SKM-1 (cell line): Measurements from ENCODE around the gene ANXA2.
A peak's percentile ranks its signal among the peaks of the same experiment; 100 is the strongest.
"Not testable (repeated sequence)": the region's sequence is repeated elsewhere in the genome, so short reads cannot be mapped to it uniquely, and the experiment has no call there.

ENCODE experiments used
- DNase-seq: peaks from one replicate; lab custom pipeline; 2025; ENCODE audit not compliant: unreplicated experiment; lab: John Stamatoyannopoulos, UW

Gene ANXA2

DNA sequence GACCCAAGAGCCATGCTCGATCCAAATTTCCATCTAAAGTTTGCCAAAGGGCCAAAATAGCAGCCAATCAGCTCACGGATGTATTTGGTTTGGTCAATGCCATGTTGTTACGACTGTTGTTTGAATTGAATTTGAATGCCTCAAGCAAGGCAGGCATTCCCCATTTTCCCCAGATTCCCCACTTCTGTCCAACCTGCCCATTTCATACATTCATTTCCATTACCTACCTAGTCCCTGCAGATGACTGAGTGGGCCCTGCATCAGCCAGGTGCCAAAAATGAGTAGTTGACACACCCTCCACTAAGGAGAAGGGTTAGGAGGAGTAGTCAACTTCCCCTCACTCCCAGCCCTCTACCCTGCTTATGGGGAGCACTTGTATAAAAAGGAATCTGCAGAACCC, 51.7 kb downstream of the ANXA2 start:
- DNase-seq = no peak

GRCh38 chr15:60345598-60345997, 52.2 kb downstream of the ANXA2 start:
- no peak for DNase-seq

- DNase-seq = no peak
These were observed 52.8 kb downstream of the ANXA2 start for GRCh38 chr15:60344987-60345386.

GRCh38 chr15:60344461-60344860, 53.3 kb downstream of the ANXA2 start:
- no peak for DNase-seq

- no peak for DNase-seq
These were observed 54.4 kb downstream of the ANXA2 start for GRCh38 chr15:60343221-60343970.

DNA sequence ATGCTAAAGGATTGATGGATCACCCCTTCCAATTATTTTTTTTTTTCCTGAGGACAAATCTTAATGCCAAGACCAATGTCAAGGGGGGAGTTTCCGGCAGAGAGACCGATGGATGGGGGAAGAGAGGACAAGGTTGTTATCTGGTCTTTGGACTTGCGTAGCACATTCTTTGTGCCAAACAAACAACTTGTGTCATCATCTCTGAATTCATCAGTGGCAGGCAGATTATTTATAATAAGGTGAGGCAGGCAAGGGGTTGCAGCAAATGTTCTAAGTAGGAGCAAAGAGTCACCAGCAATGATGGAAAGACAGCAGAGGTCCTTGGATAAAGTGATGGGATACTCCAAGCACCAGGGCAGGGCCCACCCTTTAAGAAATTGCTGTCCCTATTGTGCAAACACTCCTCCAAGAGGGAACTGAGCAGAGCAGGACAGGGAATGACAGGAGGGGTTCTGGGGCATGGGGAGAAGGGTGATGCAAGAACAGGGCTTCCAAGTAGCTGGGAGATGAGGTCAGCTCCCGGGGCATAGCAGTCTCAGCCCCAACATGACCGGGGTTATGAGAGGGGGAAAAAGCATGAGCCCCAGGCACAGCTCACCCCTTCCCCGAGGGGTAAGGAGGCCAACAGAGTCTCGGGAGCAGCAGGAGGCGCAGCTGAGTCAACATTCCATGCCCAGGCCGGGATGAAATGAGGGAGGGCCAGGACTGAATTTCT, 57.4 kb downstream of the ANXA2 start:
- no peak for DNase-seq

DNA sequence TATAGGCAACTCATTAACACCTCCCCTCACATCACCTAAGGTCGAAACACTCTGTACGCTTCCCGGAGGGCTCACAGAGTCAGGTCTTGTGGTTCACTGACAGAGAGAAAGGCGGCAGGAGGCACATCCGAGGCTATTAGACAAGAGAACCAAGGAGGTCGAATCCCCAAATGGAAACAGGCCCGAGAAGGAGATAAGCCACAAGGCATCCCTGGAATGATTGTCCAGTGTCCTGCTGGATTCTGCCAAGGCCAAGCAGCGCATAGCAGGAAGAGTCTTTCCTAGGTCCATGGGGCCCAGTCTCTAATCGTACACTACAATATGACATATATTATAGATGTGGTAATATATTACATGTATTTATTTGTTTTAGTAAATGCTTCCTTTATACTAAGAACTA, 58.5 kb downstream of the ANXA2 start:
- DNase-seq = no peak

DNA sequence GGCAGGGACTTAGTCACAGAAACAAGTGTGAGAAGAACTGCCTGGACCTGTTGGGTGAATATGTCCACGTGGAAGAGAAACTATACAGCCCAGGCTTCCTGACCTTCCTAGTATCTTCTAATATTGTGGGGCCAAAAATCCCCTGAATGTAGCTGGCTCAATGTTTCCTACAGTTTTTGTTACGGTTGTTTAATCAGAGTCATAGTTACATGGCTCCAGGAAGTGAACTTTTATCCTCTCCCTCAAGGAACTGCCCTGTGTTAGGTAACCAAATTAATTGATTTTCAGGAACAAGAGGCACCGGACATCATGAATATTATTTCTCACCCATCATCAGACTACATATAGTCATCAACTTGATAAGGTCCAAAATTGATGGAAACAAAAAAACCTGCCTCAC, 59.0 kb downstream of the ANXA2 start:
- DNase-seq = no peak

- DNase-seq = no peak
These were observed 60.7 kb downstream of the ANXA2 start for GRCh38 chr15:60337076-60337475.

DNA sequence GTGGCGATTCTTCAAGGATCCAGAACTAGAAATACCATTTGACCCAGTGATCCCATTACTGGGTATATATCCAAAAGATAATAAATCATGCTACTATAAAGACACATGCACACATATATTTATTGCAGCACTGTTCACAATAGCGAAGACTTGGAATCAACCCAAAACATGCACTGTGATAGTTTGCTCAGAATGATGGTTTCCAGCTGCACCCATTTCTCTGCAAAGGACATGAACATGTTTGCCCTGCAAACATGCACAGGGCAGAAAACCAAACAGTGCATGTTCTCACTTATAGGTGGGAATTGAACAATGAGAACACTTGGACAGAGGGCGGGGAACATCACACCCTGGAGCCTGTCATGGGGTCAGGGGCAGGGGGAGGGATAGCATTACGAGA, 62.5 kb downstream of the ANXA2 start:
- DNase-seq = not testable (repeated sequence)

GRCh38 chr15:60328852-60329443, 68.8 kb downstream of the ANXA2 start:
- no peak for DNase-seq

DNA sequence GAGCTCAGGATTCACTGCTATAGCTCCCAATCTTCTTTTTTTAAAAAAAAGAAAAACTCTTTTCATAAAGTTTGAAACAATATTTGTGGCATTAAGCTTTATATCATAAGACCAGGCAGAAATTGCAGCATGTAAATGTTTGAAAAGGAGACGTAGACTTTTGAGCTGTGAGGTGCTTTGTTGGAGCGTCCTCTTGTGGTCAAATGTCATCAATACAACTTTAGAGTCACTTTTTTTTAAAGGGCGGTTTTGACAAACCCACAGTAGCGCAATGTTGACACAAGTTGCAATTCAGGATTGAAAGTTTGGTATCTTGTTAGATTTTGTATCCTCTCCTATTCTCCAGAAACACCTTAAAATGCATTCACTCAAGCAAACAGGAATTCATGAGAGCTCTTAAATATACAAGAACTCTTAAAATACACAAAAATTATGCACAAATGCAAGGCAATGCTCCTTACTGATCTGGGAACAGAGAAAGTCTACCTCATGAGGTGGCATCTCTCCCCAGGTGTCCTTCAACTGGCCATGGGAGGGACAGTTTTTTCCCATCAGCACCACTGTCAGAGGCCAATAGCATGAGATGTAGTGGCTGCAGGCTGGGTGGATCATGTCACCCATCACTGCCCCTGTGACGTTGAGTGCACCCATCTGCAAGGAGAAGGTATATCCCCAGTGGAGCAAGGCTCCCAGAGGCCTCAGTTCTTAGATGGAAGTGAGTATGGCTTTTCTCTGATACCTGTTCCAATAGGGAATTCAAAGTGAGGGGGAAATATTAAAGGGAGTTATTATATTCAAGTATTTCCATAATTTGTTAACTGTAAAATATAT, 70.7 kb downstream of the ANXA2 start:
- DNase-seq = peak; percentile 34

GRCh38 chr15:60326343-60326742, 71.4 kb downstream of the ANXA2 start:
- DNase-seq = no peak

DNA sequence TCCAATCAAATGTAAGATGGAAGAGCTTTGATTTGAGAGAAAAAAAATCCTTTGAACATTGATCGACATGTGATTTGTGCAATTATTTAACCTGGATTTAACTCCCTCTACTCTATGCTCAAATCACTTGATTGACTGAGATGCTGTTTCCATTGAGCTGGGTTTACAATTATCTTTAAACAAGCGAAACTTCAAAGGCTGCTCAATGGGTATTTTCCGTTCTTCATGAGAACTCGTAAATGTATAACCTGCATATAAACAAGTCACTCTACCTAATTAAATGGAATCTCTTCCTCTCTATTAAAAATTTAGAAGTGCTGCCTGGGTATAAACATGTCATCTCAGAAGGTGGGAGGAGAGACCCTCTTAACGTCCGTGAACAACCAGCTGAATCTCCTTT, 71.9 kb downstream of the ANXA2 start:
- DNase-seq = no peak

DNA sequence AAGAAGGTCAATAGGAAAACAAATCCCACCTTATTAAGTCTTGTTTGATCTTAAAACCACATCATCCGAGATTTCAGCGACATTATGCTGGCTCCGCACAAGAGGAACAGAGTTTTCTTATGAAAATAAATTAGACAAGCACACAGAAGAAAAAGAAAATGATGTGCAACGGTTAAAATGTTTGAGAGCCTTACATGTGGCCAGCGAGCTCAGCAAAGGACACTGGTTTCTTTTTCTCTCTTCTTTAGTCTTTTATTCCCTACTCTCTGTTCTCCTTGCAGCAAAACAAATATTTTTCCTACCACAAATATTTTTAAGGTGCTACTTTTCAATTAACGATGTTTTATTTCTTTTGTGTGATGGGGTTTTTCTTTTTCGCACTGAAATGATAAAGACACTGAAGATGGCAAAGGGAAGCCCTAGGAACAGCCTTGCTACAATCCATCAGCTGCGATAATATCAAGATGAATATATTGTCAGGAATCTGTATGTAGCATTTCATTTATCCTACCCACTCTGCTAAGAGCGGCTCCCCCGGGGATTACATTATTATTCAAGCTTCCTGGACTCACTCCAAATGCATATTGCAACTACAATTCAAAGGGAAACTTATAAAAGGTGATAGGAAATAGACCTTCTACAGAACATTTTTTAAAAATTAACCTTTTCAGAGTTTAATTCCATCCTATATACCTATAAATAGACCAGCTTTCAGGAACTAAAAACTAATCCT, 72.9 kb downstream of the ANXA2 start:
- DNase-seq = no peak

GRCh38 chr15:60323322-60323721, 74.5 kb downstream of the ANXA2 start:
- no peak for DNase-seq

DNA sequence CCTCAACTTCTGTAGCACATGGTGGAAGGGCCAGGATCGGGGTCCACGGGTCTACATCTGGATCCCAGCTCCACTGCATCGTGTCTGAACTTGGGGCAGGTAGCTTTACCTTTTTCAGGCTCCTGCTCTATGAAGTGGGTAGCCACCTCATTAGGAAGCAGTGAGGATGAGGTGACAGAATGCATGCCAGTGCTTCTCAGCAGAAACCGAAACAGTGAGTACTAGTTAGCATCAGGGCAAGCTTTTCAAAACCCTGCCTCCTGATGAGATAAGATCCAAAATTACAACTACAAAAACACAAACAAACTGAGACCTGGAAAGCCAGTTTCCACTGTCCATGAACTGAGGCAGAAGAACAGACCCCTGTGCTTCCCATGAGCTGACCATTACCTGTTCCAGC, 77.4 kb downstream of the ANXA2 start:
- DNase-seq = no peak

DNA sequence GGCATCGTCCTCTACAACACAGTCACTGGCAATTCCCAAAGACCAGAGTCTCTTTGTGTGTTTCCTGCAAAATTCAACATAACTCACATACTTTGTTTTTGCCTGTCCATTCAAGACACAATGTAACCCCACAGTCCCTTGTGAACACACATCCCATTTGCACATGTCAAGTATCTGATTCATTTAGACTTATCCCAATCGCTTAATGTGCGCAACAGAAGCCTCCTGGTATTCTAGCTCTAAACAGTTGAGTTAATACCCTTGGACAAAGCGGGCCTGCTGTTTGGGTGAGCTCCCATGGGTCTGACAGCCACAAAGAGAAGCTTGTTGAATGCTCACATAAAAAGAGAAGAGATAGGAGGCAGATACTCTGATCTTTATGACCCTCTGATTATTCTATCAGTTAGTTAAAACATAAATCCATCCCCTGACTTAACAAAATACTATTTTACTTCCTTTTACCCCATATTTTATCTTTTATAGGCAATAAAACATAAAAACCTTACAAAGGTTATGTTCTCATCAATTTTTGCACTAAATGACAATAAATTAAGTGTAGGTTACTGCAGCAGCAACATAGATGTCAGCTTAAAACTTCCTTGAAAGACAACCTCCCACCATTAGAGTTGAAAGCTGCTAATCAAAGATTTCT, 79.4 kb downstream of the ANXA2 start:
- no peak for DNase-seq

DNA sequence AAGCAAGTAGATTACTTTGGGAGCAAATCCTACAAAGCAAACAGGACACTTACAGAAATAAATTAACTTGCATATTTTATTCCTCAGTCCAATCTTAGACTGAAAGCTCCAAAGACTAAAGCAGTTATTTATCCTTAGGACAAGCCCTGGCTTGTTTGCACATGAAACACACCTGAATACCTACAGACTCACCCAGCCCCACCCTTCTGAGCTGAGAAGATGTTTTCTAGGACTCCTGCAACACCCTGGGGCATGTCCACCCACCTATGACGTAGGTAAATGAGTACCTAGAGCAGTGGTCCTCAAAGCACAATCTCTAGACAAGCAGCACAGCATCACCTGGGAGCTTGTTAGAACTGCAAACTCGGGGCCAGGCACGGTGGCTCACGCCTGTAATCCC, 80.8 kb downstream of the ANXA2 start:
- DNase-seq = no peak

DNA sequence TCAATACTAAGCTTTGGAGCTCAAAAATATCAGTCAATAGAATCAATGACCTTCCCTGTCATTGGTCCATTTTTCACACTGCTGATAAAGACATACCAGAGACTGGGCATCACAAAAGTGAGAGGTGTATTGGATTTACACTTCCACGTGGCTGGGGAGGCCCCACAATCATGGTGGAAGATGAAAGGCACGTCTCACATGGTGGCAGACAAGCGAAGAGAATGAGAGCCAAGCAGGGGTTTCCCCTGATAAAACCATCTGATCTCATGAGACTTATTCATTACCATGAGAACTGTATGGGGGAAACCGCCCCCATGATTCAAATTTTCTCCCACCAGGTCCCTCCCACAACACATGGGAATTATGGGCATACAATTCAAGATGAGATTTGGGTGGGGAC, 81.9 kb downstream of the ANXA2 start:
- DNase-seq = no peak
